Activated T-helper 1 cell treated with Interleukin-2 at 50 U/mL for 16 hours (primary cell): ENCODE measurements around the gene MAB21L4.

Experiments used
- DNase-seq: peaks from one replicate; pipeline ENCODE4 v3.0.0-alpha.2; 2020; ENCODE audit warnings: low read depth

Gene MAB21L4

GRCh38 chr2:240925191-240925567 is 29.2 kb upstream of the MAB21L4 start:
- no peak for DNase-seq

- DNase-seq: no peak
These were observed 27.1 kb upstream of the MAB21L4 start for GRCh38 chr2:240922982-240923537.

GRCh38 chr2:240922245-240922981 is 26.5 kb upstream of the MAB21L4 start:
- no peak for DNase-seq

GRCh38 chr2:240921995-240922244 is 26.0 kb upstream of the MAB21L4 start:
- no peak for DNase-seq

GRCh38 chr2:240921311-240921994 is 25.5 kb upstream of the MAB21L4 start:
- DNase-seq: no peak

- DNase-seq: no peak
These were observed 24.9 kb upstream of the MAB21L4 start for GRCh38 chr2:240920783-240921231.

- DNase-seq: no peak
These were observed 24.1 kb upstream of the MAB21L4 start for GRCh38 chr2:240919786-240920782.

- DNase-seq: no peak
These were observed 23.3 kb upstream of the MAB21L4 start for GRCh38 chr2:240919161-240919781.

- no peak for DNase-seq
These were observed 22.5 kb upstream of the MAB21L4 start for GRCh38 chr2:240918258-240919091.

GRCh38 chr2:240917684-240918257 is 21.8 kb upstream of the MAB21L4 start:
- DNase-seq: no peak

- no peak for DNase-seq
These were observed 21.2 kb upstream of the MAB21L4 start for GRCh38 chr2:240917009-240917683.

- no peak for DNase-seq
These were observed 20.6 kb upstream of the MAB21L4 start for GRCh38 chr2:240916571-240917008.

GRCh38 chr2:240915526-240916341 is 19.8 kb upstream of the MAB21L4 start:
- DNase-seq: no peak

- DNase-seq: no peak
These were observed 18.9 kb upstream of the MAB21L4 start for GRCh38 chr2:240914645-240915525.

- peak; percentile 52 for DNase-seq
These were observed 18.1 kb upstream of the MAB21L4 start for GRCh38 chr2:240913810-240914644.

GRCh38 chr2:240912878-240913809 is 17.2 kb upstream of the MAB21L4 start:
- DNase-seq: no peak
